Keratinocyte (primary cell): ENCODE results near the gene HNF1B. TPM values are rescaled to one million over a fixed set of nuclear protein-coding genes. Genes with fewer than 3 reads are reported as not detected.

Source experiments
- DNase-seq: peaks from one replicate; pipeline ENCODE4 v3.0.0-alpha.2; 2011; ENCODE audit warnings: low read depth, missing footprints, low spot score
- FAIRE-seq: peaks from 2 replicates; lab custom pipeline; 2011; peaks lifted over from hg19 to GRCh38; lab: Jason Lieb, UNC
- H2AFZ ChIP-seq: 2 replicates; pipeline ENCODE4 v1.6.0; 2012; ENCODE audit warnings: low read length, control low read depth, inconsistent platforms; ENCODE audit not compliant: control insufficient read depth
- H3K27ac ChIP-seq: 2 replicates; pipeline ENCODE4 v1.5.1; 2011; ENCODE audit warnings: low read length; ENCODE audit not compliant: control insufficient read depth, insufficient read depth
- H3K27me3 ChIP-seq: 3 replicates; pipeline ENCODE4 v1.6.0; 2011; ENCODE audit warnings: low read length; ENCODE audit not compliant: control insufficient read depth, insufficient read depth; ENCODE audit errors: extremely low read depth
- H3K36me3 ChIP-seq, 2 experiments: 2 replicates in 1 of 2; 3 replicates in 1 of 2; pipeline ENCODE4 v1.5.1; 2011; ENCODE audit warnings: low read length in 2 of 2, mild to moderate bottlenecking in 1 of 2; ENCODE audit not compliant: control insufficient read depth in 2 of 2, insufficient read depth in 2 of 2; ENCODE audit errors: extremely low read depth in 1 of 2
- H3K4me1 ChIP-seq: 3 replicates; pipeline ENCODE4 v1.5.1; 2011; ENCODE audit warnings: low read length; ENCODE audit not compliant: control insufficient read depth, insufficient read depth; ENCODE audit errors: extremely low read depth
- H3K4me2 ChIP-seq: 3 replicates; pipeline ENCODE4 v1.6.0; 2011; ENCODE audit warnings: low read depth, low read length; ENCODE audit not compliant: control insufficient read depth, insufficient read depth; ENCODE audit errors: extremely low read depth
- H3K4me3 ChIP-seq, 3 experiments: fragments of 200-600 bp in 1 of 3; sonication (generic) in 1 of 3; 2 replicates in 2 of 3; 3 replicates in 1 of 3; pipeline ENCODE4 v1.5.1; 2011 to 2016; ENCODE audit warnings: low read length in 3 of 3, mild to moderate bottlenecking in 3 of 3, control low read depth in 2 of 3, inconsistent platforms in 1 of 3, low read depth in 1 of 3, mixed read lengths in 1 of 3, mixed run types in 1 of 3, moderate library complexity in 1 of 3; ENCODE audit not compliant: control insufficient read depth in 2 of 3, insufficient read depth in 2 of 3; ENCODE audit errors: extremely low read depth in 1 of 3
- H3K79me2 ChIP-seq: 2 replicates; pipeline ENCODE4 v1.6.0; 2012; ENCODE audit warnings: low read length; ENCODE audit not compliant: control insufficient read depth, insufficient read depth
- H3K9ac ChIP-seq: 3 replicates; pipeline ENCODE4 v1.6.0; 2011; ENCODE audit warnings: low read length; ENCODE audit not compliant: control insufficient read depth, insufficient read depth; ENCODE audit errors: extremely low read depth
- H3K9me1 ChIP-seq: 3 replicates; pipeline ENCODE4 v1.6.0; 2011; ENCODE audit warnings: low read length; ENCODE audit not compliant: control insufficient read depth, insufficient read depth; ENCODE audit errors: extremely low read depth
- H3K9me3 ChIP-seq: 2 replicates; pipeline ENCODE4 v1.5.1; 2012; ENCODE audit warnings: low read depth, low read length; ENCODE audit not compliant: control insufficient read depth
- H4K20me1 ChIP-seq: 3 replicates; pipeline ENCODE4 v1.6.0; 2011; ENCODE audit warnings: low read length; ENCODE audit not compliant: control insufficient read depth, insufficient read depth; ENCODE audit errors: extremely low read depth
- CTCF ChIP-seq, 3 experiments: IDR thresholded peaks in 1 of 3; conservative IDR thresholded peaks in 1 of 3; optimal IDR thresholded peaks in 1 of 3; 2 replicates in 2 of 3; 3 replicates in 1 of 3; pipeline versions ENCODE3 to v1.5.1; 2011; ENCODE audit warnings: low read length in 3 of 3, mild to moderate bottlenecking in 3 of 3, moderate library complexity in 2 of 3, control low read depth in 1 of 3, inconsistent platforms in 1 of 3; ENCODE audit not compliant: insufficient read depth in 2 of 3; ENCODE audit errors: extremely low read depth in 1 of 3
- EZH2 ChIP-seq: IDR thresholded peaks from one replicate; pipeline ENCODE4 v1.6.1; 2012; ENCODE audit warnings: inconsistent platforms, mild to moderate bottlenecking, low read length, moderate library complexity
- dilution Hi-C: fragments of 300-500 bp; cut with MboI; formaldehyde crosslinking; loops from one replicate; pipeline ENCODE4 v1.7.0; 2020; ENCODE audit warnings: low sequenced_read_pairs; ENCODE audit not compliant: extremely low pct_ligation_motif_present
- polyA minus RNA-seq, 3 experiments: library from RNA; depleted of rRNA, polyadenylated mRNA; stranded (reverse); fragments of >200 nt; gene quantifications; 1 replicate in 1 of 3; 2 replicates in 1 of 3; 3 replicates in 1 of 3; pipeline ENCODE4 v1.2.3, GENCODE V29; 2011
- polyA plus RNA-seq, 5 experiments: library from polyadenylated mRNA; depleted of rRNA in 3 of 5; stranded (reverse) in 3 of 5; stranded (forward) in 1 of 5; unstranded in 1 of 5; fragments of >200 nt; gene quantifications; 1 replicate in 1 of 5; 2 replicates in 3 of 5; 3 replicates in 1 of 5; pipeline versions ENCODE4 v1.2.1 to v1.2.3, GENCODE V29; 2011 to 2012; ENCODE audit warnings: missing spikeins in 2 of 5, low read depth in 1 of 5, low replicate concordance in 1 of 5

Gene HNF1B
- not detected in 3 replicates for polyA plus RNA-seq
- not detected for polyA plus RNA-seq (2011; ENCODE audit: low read depth)
- polyA plus RNA-seq (2011; cell fraction: cytosol; rRNA removed), result not detected in 2 replicates
- not detected in 2 replicates for polyA plus RNA-seq (2011; cell fraction: nucleus; rRNA removed)
- not detected in 2 replicates for polyA plus RNA-seq (2012; ENCODE audit: low replicate concordance)
- not detected in 3 replicates for polyA minus RNA-seq
- polyA minus RNA-seq (2011; cell fraction: cytosol; rRNA and poly(A)+ RNA removed), result not detected
- polyA minus RNA-seq (2011; cell fraction: nucleus; rRNA and poly(A)+ RNA removed), result not detected in 2 replicates

GRCh38 chr17:37744961-37745800, at the start of gene HNF1B:
HNF1B (minus strand) TSS chr17:37745059; CDS start chr17:37744884, 175 bp downstream.
- H3K9me1 ChIP-seq, result no peaks in the 10 kb centered on the region
- H3K4me2 ChIP-seq, result peak within 1 kb of the TSS; percentile 16
- peaks cover 13% of the 10 kb centered on the region for H3K4me1 ChIP-seq
- H3K36me3 ChIP-seq, result no peaks in the 10 kb centered on the region
- H3K9ac ChIP-seq, result no peak within 1 kb of the TSS
- H3K27me3 ChIP-seq, result peaks cover 74% of the 10 kb centered on the region
- no peaks in the 10 kb centered on the region for H3K9me3 ChIP-seq
- FAIRE-seq (no peak), DNase-seq (no peak)
- no peaks in the 10 kb centered on the region for H4K20me1 ChIP-seq
- no peak within 1 kb of the TSS for H3K27ac ChIP-seq
- H3K79me2 ChIP-seq, result no peaks in the 10 kb centered on the region
- no peak for TF ChIP-seq CTCF (optimal IDR thresholded peaks at IDR 0.05 in 1 of 3, IDR thresholded peaks at IDR 0.05 in 1 of 3, conservative IDR thresholded peaks at IDR 0.05 in 1 of 3; ENCODE audit: extremely low read depth in 1 of 3, insufficient read depth in 2 of 3, low read length in 3 of 3)
- peak; percentile 80 for TF ChIP-seq EZH2
- no peak within 1 kb of the TSS for H2AFZ ChIP-seq
- dilution Hi-C loops, result no loop called here
- H3K4me3 ChIP-seq, result no peak within 1 kb of the TSS

GRCh38 chr17:37792787-37793186, 47.9 kb upstream of the HNF1B start:
- H3K4me1 ChIP-seq, result no peaks in the 10 kb centered on the region
- dilution Hi-C loops, result no loop called here
- no peaks in the 10 kb centered on the region for H3K9me3 ChIP-seq
- no peak overlapping the region for H3K4me3 ChIP-seq
- no peaks in the 10 kb centered on the region for H3K9me1 ChIP-seq
- H4K20me1 ChIP-seq, result no peaks in the 10 kb centered on the region
- TF ChIP-seq EZH2 (no peak), CTCF (optimal IDR thresholded peaks at IDR 0.05 in 1 of 3, IDR thresholded peaks at IDR 0.05 in 1 of 3, conservative IDR thresholded peaks at IDR 0.05 in 1 of 3; ENCODE audit: extremely low read depth in 1 of 3, insufficient read depth in 2 of 3, low read length in 3 of 3) (no peak)
- no peak for DNase-seq
- FAIRE-seq, result no peak
- no peak overlapping the region for H3K9ac ChIP-seq
- no peak overlapping the region for H3K4me2 ChIP-seq
- no peaks in the 10 kb centered on the region for H3K36me3 ChIP-seq
- peaks cover 28% of the 10 kb centered on the region for H3K27me3 ChIP-seq
- H3K27ac ChIP-seq, result no peak overlapping the region
- no peak overlapping the region for H2AFZ ChIP-seq
- no peaks in the 10 kb centered on the region for H3K79me2 ChIP-seq
